DND-41 (cell line): Measurements from ENCODE around the gene IL22RA1.

Experiments
- EZH2 ChIP-seq: IDR thresholded peaks from 3 replicates; pipeline ENCODE4 v1.6.1; 2012; ENCODE audit warnings: borderline replicate concordance, low read depth, mild to moderate bottlenecking, moderate library complexity, low read length, inconsistent platforms; ENCODE audit not compliant: severe bottlenecking
- TF ChIP-seq, protein P1 (sequence below): IDR thresholded peaks from 2 replicates; pipeline ENCODE4 v1.5.1; 2012; ENCODE audit warnings: borderline replicate concordance, low read length, moderate library complexity, mild to moderate bottlenecking; ENCODE audit not compliant: poor library complexity, severe bottlenecking; ENCODE audit errors: extremely low read depth

DNA sequence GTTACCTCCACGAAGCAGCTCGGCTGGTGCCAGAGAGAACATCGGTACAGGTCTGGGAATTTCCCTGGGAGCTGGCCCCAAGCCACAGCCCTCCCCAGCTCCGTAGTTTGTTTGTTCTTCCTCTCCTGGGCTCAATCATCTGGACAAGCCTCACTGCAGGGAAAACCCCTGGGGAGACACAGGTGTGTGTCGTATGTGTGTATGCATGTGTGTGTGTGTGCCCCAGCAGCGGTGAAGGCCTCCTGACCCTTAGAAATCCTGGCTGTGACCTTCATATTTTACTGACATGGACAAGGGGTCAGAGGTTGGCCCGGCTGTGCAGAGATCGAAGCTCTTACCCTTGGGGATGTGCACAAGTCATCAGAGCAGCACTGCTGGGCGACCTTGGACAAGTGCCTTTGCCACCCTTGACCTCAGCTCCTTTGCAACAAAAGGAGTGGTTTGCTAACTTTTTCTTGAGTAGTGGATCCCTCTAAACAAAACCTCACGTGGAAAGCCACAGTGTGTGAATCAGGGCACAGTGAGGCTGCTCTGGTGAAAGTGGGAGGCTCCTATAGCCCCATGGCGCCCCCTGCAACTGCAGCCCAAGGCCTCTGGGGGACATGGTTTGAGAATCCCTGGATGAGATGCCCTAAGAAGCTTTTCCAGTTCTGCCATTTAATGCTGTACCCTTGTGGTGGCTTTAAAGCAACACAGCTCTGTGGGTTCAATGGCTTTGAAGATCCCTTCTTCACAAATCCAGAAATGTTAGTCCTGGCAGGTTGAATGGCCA is 12.3 kb upstream of the IL22RA1 start:
- TF ChIP-seq, protein P1, sequence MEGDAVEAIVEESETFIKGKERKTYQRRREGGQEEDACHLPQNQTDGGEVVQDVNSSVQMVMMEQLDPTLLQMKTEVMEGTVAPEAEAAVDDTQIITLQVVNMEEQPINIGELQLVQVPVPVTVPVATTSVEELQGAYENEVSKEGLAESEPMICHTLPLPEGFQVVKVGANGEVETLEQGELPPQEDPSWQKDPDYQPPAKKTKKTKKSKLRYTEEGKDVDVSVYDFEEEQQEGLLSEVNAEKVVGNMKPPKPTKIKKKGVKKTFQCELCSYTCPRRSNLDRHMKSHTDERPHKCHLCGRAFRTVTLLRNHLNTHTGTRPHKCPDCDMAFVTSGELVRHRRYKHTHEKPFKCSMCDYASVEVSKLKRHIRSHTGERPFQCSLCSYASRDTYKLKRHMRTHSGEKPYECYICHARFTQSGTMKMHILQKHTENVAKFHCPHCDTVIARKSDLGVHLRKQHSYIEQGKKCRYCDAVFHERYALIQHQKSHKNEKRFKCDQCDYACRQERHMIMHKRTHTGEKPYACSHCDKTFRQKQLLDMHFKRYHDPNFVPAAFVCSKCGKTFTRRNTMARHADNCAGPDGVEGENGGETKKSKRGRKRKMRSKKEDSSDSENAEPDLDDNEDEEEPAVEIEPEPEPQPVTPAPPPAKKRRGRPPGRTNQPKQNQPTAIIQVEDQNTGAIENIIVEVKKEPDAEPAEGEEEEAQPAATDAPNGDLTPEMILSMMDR, result peak; percentile 32
- no peak for TF ChIP-seq EZH2
